HepG2 (cell line): ENCODE data around the gene HS3ST3B1. TPM values are rescaled to one million over a fixed set of nuclear protein-coding genes. Genes with fewer than 3 reads are reported as not detected.

Experiments
- AKAP8 ChIP-seq: sonication (generic); formaldehyde crosslinking; IDR thresholded peaks from 2 replicates; pipeline ENCODE4 v1.5.1; 2020; ENCODE audit warnings: mild to moderate bottlenecking, missing genetic modification reagents
- DNMT1 ChIP-seq: sonication (generic); formaldehyde crosslinking; IDR thresholded peaks from 2 replicates; pipeline ENCODE4 v1.5.1; 2020; ENCODE audit warnings: mild to moderate bottlenecking, missing genetic modification reagents
- ETV6 ChIP-seq: sonication (generic); formaldehyde crosslinking; conservative IDR thresholded peaks from 2 replicates; pipeline ENCODE4 v1.4.0; 2020; ENCODE audit warnings: missing genetic modification reagents
- FOXK2 ChIP-seq: fragments of 450-650 bp; IDR thresholded peaks from 2 replicates; pipeline ENCODE4 v1.6.1; 2016
- GABPA ChIP-seq, 2 experiments: IDR thresholded peaks; 2 replicates each; pipeline ENCODE4 v1.6.1; 2011 to 2016; ENCODE audit warnings: low read depth in 2 of 2, low read length in 1 of 2, missing biosample characterization in 1 of 2, missing genetic modification characterization in 1 of 2
- GABPB1 ChIP-seq: IDR thresholded peaks from 2 replicates; pipeline ENCODE4 v1.6.1; 2016; ENCODE audit warnings: mild to moderate bottlenecking, missing genetic modification reagents, moderate library complexity, missing compliant biosample characterization
- GATAD1 ChIP-seq: IDR thresholded peaks from 2 replicates; pipeline ENCODE4 v1.6.1; 2016; ENCODE audit warnings: missing genetic modification reagents, missing compliant biosample characterization
- HNRNPLL ChIP-seq: fragments of 200-400 bp; formaldehyde crosslinking; IDR thresholded peaks from 2 replicates; pipeline ENCODE4 v1.6.1; 2017; ENCODE audit warnings: mild to moderate bottlenecking, low read depth, low read length; ENCODE audit not compliant: poor library complexity, severe bottlenecking
- KDM5B ChIP-seq: sonication (generic); formaldehyde crosslinking; IDR thresholded peaks from 2 replicates; pipeline ENCODE4 v1.4.0; 2020; ENCODE audit warnings: missing genetic modification reagents, mild to moderate bottlenecking, borderline replicate concordance
- MAFF ChIP-seq: IDR thresholded peaks from 2 replicates; pipeline ENCODE4 v1.6.1; 2011; ENCODE audit warnings: low read depth, low read length, improper control_type of control experiment
- MIER2 ChIP-seq: IDR thresholded peaks from 2 replicates; pipeline ENCODE4 v1.6.1; 2016; ENCODE audit warnings: missing biosample characterization, missing genetic modification reagents
- MXI1 ChIP-seq: IDR thresholded peaks from 3 replicates; pipeline ENCODE4 v1.6.1; 2012; ENCODE audit warnings: low read depth, low read length, inconsistent platforms, borderline replicate concordance
- NRL ChIP-seq: sonication (generic); formaldehyde crosslinking; IDR thresholded peaks from 2 replicates; pipeline ENCODE4 v1.5.0; 2020; ENCODE audit warnings: missing genetic modification reagents, mild to moderate bottlenecking, moderate library complexity, borderline replicate concordance
- PHF5A ChIP-seq: IDR thresholded peaks from one replicate; pipeline ENCODE4 v1.6.1; 2018; ENCODE audit warnings: low read depth, missing genetic modification reagents; ENCODE audit not compliant: unreplicated experiment
- RORA ChIP-seq: sonication (generic); formaldehyde crosslinking; IDR thresholded peaks from 2 replicates; pipeline ENCODE4 v1.5.0; 2020; ENCODE audit warnings: mild to moderate bottlenecking, missing genetic modification reagents, moderate library complexity
- TEAD3 ChIP-seq: optimal IDR thresholded peaks from 2 replicates; pipeline ENCODE3; 2016; ENCODE audit warnings: borderline replicate concordance
- ZBTB1 ChIP-seq: sonication (generic); formaldehyde crosslinking; IDR thresholded peaks from 2 replicates; pipeline ENCODE4 v1.4.0; 2020; ENCODE audit warnings: missing genetic modification reagents, borderline replicate concordance
- ZBTB3 ChIP-seq: sonication (generic); formaldehyde crosslinking; IDR thresholded peaks from 2 replicates; pipeline ENCODE4 v1.4.0; 2020; ENCODE audit warnings: low read depth, mild to moderate bottlenecking, moderate library complexity, missing genetic modification reagents, borderline replicate concordance
- ZNF160 ChIP-seq: sonication (generic); formaldehyde crosslinking; IDR thresholded peaks from 2 replicates; pipeline ENCODE4 v1.8.0; 2022; ENCODE audit warnings: mild to moderate bottlenecking, inconsistent platforms, missing genetic modification reagents
- ZNF20 ChIP-seq: sonication (generic); formaldehyde crosslinking; IDR thresholded peaks from 2 replicates; pipeline ENCODE4 v1.4.0; 2020; ENCODE audit warnings: mild to moderate bottlenecking, moderate library complexity, missing genetic modification reagents
- ZNF207 ChIP-seq: fragments of 450-650 bp; IDR thresholded peaks from 2 replicates; pipeline ENCODE4 v1.6.1; 2016; ENCODE audit warnings: antibody characterized with exemption, borderline replicate concordance
- ZNF234 ChIP-seq: sonication (generic); formaldehyde crosslinking; conservative IDR thresholded peaks from 2 replicates; pipeline ENCODE4 v1.5.1; 2020; ENCODE audit warnings: mild to moderate bottlenecking, missing genetic modification reagents
- ZNF253 ChIP-seq: sonication (generic); formaldehyde crosslinking; IDR thresholded peaks from 2 replicates; pipeline ENCODE4 v1.8.0; 2022; ENCODE audit warnings: mild to moderate bottlenecking, missing genetic modification reagents, borderline replicate concordance
- ZNF260 ChIP-seq: sonication (generic); formaldehyde crosslinking; IDR thresholded peaks from 2 replicates; pipeline ENCODE4 v1.4.0; 2020; ENCODE audit warnings: missing genetic modification reagents, low read depth, mild to moderate bottlenecking, borderline replicate concordance
- ZNF331 ChIP-seq: sonication (generic); formaldehyde crosslinking; IDR thresholded peaks from 2 replicates; pipeline ENCODE4 v1.4.0; 2020; ENCODE audit warnings: missing genetic modification reagents
- ZNF432 ChIP-seq: sonication (generic); formaldehyde crosslinking; IDR thresholded peaks from 2 replicates; pipeline ENCODE4 v1.5.0; 2020; ENCODE audit warnings: missing genetic modification reagents, mild to moderate bottlenecking, borderline replicate concordance
- ZNF510 ChIP-seq: sonication (generic); formaldehyde crosslinking; IDR thresholded peaks from 2 replicates; pipeline ENCODE4 v1.4.0; 2020; ENCODE audit warnings: low read depth, mild to moderate bottlenecking, missing genetic modification reagents
- ZNF616 ChIP-seq: sonication (generic); formaldehyde crosslinking; IDR thresholded peaks from 2 replicates; pipeline ENCODE4 v1.5.0; 2020; ENCODE audit warnings: low read depth, mild to moderate bottlenecking, missing genetic modification reagents
- ZNF761 ChIP-seq: sonication (generic); formaldehyde crosslinking; conservative IDR thresholded peaks from 2 replicates; pipeline ENCODE4 v1.4.0; 2020; ENCODE audit warnings: mild to moderate bottlenecking, missing genetic modification reagents
- polyA plus RNA-seq, 8 experiments: library from polyadenylated mRNA; depleted of rRNA in 3 of 8; stranded (reverse) in 7 of 8; unstranded in 1 of 8; fragments of >200 nt; fragmentation: Illumina TruSeq in 4 of 8; extraction: Trizol in 4 of 8; gene quantifications; 2 replicates each; pipeline versions ENCODE4 v1.2.1 to v1.2.3, GENCODE V29; 2011 to 2016; ENCODE audit warnings: low read depth in 4 of 8, missing spikeins in 1 of 8, mixed read lengths in 1 of 8; ENCODE audit not compliant: insufficient read depth in 1 of 8
- total RNA-seq, 5 experiments: library from RNA; depleted of rRNA; stranded (reverse); fragments of >200 nt; fragmentation: Illumina TruSeq; extraction: Trizol; gene quantifications; 2 replicates each; pipeline ENCODE4 v1.2.3, GENCODE V29; 2016; ENCODE audit warnings: low read depth in 1 of 5
- TF ChIP-seq, protein P1 (sequence below): sonication (generic); formaldehyde crosslinking; IDR thresholded peaks from 2 replicates; pipeline ENCODE4 v1.4.0; 2020; ENCODE audit warnings: mild to moderate bottlenecking, missing genetic modification reagents
- TF ChIP-seq, protein P2 (sequence below): sonication (generic); formaldehyde crosslinking; IDR thresholded peaks from 2 replicates; pipeline ENCODE4 v1.4.0; 2020; ENCODE audit warnings: missing genetic modification reagents; ENCODE audit errors: not compliant biosample characterization
- TF ChIP-seq, protein P3 (sequence below): sonication (generic); formaldehyde crosslinking; IDR thresholded peaks from 2 replicates; pipeline ENCODE4 v1.4.0; 2020; ENCODE audit warnings: missing genetic modification reagents, mild to moderate bottlenecking, borderline replicate concordance

HS3ST3B1 gene
- total and polyA plus RNA-seq, 2 of the 13 experiments (the other 11 are each of a cell fraction or from before 2014, with no cell fraction given) = 15.7 to 39.5 TPM

DNA sequence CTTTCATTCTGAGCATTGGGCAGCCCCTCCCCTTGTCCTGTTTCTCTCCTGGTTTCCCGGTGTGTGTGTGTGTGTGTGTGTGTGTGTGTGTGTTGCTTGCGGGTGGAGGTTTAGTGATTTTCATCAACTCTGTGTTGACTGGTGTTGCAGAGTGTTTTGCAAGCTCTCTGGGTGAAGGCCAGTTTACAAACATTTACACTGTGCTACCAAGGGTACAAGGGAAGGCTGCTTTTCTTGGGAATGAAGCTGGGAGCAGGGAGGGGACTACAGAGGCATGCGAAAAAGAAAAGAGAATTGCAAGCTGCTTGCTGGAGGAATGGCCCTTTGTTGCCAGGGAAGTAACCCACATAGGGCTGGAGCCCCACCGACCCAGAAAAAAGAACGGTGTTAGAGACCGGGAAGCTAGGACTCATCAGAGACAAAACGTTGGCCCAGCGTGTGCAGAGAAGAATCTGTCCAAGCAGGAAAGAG, 29.6 kb downstream of the HS3ST3B1 start (continued):
- TF ChIP-seq ZNF253 (no peak), ETV6 (CRISPR knock-in tag) (no peak), ZNF207 (no peak), ZNF761 (CRISPR knock-in tag) (no peak), GABPB1 (CRISPR knock-in tag) (no peak), ZNF20 (CRISPR knock-in tag) (no peak), MXI1 (no peak), MIER2 (CRISPR knock-in tag) (no peak), KDM5B (0 out of 2 replicates have a peak, but pooled peaks have one; percentile 28), ZNF331 (CRISPR knock-in tag) (no peak), AKAP8 (no peak), RORA (CRISPR knock-in tag) (no peak), ZBTB3 (CRISPR knock-in tag) (no peak), ZNF234 (CRISPR knock-in tag) (no peak), ZNF432 (CRISPR knock-in tag) (no peak), ZNF616 (CRISPR knock-in tag) (no peak), ZNF260 (CRISPR knock-in tag) (no peak), ZNF160 (CRISPR knock-in tag) (no peak), GATAD1 (no peak), GABPA (IDR thresholded peaks at IDR 0.05; ENCODE audit: low read depth, low read length) (no peak), GABPA (CRISPR knock-in tag; IDR thresholded peaks at IDR 0.05; ENCODE audit: low read depth) (no peak), NRL (CRISPR knock-in tag) (no peak), PHF5A (CRISPR knock-in tag) (no peak), FOXK2 (0 out of 2 replicates have a peak, but pooled peaks have one; percentile 5), ZNF510 (no peak), ZBTB1 (CRISPR knock-in tag) (no peak), HNRNPLL (no peak), TEAD3 (CRISPR knock-in tag) (no peak), DNMT1 (no peak), MAFF (no peak)
- TF ChIP-seq, protein P1, sequence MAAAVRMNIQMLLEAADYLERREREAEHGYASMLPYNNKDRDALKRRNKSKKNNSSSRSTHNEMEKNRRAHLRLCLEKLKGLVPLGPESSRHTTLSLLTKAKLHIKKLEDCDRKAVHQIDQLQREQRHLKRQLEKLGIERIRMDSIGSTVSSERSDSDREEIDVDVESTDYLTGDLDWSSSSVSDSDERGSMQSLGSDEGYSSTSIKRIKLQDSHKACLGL (CRISPR knock-in tag) = no peak
- TF ChIP-seq, protein P2, sequence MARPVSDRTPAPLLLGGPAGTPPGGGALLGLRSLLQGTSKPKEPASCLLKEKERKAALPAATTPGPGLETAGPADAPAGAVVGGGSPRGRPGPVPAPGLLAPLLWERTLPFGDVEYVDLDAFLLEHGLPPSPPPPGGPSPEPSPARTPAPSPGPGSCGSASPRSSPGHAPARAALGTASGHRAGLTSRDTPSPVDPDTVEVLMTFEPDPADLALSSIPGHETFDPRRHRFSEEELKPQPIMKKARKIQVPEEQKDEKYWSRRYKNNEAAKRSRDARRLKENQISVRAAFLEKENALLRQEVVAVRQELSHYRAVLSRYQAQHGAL = no peak
- TF ChIP-seq, protein P3, sequence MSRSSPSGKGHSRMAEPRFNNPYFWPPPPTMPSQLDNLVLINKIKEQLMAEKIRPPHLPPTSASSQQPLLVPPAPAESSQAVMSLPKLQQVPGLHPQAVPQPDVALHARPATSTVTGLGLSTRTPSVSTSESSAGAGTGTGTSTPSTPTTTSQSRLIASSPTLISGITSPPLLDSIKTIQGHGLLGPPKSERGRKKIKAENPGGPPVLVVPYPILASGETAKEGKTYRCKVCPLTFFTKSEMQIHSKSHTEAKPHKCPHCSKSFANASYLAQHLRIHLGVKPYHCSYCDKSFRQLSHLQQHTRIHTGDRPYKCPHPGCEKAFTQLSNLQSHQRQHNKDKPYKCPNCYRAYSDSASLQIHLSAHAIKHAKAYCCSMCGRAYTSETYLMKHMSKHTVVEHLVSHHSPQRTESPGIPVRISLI (CRISPR knock-in tag) = no peak
